HG03378 (cell line): ENCODE data around the gene SDS.

Experiments used
- ATAC-seq: cut with Tn5 transposase; IDR thresholded peaks from one replicate; pipeline ENCODE4 v1.9.1; 2021; ENCODE audit warnings: mild to moderate bottlenecking, moderate library complexity; ENCODE audit not compliant: unreplicated experiment

Gene SDS, protein sequence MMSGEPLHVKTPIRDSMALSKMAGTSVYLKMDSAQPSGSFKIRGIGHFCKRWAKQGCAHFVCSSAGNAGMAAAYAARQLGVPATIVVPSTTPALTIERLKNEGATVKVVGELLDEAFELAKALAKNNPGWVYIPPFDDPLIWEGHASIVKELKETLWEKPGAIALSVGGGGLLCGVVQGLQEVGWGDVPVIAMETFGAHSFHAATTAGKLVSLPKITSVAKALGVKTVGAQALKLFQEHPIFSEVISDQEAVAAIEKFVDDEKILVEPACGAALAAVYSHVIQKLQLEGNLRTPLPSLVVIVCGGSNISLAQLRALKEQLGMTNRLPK

DNA sequence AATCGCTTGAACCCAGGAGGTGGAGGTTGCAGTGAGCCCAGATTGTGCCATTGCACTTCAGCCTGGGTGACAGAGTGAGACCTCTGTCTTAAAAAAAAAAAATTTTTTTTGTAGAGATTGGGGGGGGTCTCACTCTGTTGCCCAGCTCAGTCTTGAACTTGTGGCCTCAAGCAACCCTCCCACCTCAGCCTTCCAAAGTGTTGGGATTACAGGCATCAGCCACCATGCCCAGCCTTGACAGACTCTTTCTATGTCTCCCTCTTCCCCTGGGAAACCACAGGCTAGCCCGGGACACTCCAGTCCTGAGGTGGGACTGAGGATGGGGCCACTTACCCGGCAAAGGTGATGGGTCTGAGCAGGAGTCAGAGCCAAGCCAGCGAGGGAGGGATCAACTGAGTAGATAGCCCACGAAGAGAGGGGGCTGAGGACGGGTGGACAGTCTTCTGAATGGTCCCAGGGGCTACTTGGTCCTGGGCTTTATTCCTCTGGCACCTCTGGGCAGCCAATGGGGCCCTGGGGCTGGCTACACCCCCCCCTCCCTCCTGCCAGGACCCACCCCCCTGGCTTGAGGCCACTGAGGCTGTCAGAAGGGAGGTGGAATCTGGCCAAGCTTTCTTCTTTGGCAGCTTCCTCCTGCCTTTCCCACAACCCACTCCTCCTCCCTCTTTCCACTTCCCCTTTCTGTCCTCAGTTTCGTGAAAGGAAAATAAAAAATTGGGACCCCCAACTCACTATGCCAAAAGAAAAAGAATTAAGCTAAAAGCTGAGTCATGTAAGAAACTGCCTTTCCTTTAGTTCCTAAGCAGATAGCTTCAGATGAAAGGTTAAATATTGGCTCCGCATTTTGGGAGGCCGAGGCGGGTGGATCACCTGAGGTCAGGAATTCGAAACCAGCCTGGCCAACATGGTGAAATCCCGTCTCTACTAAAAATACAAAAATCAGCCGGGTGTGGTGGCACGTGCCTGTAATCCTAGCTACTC lies at the start of gene SDS:
Gene SDS (minus strand): TSS at position 453 of the 981 bp plus-strand sequence. CDS start 4,179 bp downstream, outside the sequence.
- no peak for ATAC-seq

DNA sequence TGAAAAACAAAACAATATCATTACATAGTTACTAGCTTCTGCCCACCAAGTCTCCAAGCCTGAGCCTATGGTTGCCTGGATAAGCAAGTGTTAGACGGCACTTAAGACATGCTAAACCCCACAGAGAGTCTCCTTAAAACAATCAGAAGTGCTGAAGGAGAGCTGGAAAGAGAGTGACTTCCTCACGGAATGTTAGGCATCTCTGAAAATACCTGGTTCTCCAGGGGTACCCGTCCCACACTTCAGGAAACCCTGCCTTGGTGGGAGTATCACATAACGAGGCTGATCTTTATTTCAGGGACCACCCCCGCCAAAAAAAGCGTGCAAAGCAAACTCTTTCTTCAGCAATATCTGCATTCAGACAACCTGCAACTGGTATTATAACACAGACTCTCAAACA lies 49.6 kb upstream of the SDS start:
- no peak for ATAC-seq

DNA sequence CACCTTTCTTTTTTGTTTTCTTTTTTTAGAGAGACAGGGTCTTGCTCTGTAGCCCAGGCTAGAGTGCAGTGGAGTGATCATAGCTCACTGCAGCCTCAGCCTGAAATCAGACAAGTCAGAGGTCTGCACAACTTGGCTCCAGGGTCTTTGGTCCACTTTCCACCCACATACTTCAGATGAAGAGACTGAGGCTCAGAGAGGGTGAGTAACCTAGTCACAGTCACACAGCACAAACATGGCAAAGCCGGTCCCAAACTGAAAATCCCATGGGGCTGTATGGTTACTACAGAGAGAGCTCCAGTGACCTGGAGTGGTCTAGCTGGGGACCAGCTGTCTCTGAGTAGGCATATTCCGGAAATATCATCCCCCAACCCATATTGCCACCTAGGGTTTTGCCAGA lies 48.8 kb upstream of the SDS start:
- ATAC-seq: no peak

DNA sequence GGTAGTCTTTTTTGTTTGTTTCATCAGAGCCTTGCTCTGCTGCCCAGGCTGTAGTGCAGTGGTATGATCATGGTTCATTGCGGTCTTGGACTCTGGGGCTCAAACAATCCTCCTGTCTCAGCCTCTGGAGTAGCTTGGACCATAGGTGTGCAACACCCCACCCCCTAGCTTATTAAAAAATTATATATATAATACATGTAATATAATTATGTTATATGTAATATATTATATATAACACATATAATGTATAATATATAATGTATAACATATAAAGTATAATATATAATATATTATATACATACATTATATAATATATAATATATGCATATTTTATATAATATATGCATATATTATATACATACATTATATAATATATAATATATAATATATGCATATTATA lies 46.2 kb upstream of the SDS start:
- no peak for ATAC-seq

- no peak for ATAC-seq
Measured at GRCh38 chr12:113449299-113449698, 45.6 kb upstream of the SDS start.

GRCh38 chr12:113448873-113449272 lies 45.2 kb upstream of the SDS start:
- ATAC-seq: no peak

- no peak for ATAC-seq
Measured at GRCh38 chr12:113445544-113446171, 42.0 kb upstream of the SDS start.

DNA sequence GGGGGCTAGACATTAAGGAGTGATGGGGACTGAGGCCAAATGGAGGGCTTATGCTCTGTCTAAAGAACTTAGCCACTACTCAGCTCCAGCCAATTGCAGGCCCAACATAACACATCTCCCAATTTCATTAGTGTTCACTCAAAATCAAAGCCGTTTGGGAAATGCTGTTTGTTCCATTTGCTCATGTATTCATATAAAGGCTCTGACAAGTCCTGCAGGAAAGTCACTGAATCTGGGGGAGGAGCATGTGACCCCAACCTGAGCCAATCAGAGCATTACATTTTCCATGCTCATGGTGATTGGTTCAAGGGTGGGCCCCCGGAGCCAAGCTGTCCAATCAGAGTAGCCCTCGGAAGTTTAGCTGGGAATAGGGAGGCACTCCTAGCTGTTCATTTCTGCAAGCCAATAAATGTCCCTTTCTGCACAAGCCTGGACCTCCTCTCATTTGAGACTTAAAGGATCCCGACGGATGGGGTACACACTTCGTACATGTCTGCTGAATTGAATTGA lies 39.4 kb upstream of the SDS start:
- ATAC-seq: no peak

GRCh38 chr12:113440947-113441782 lies 37.5 kb upstream of the SDS start:
- ATAC-seq: no peak

GRCh38 chr12:113440336-113440735 lies 36.6 kb upstream of the SDS start:
- no peak for ATAC-seq

DNA sequence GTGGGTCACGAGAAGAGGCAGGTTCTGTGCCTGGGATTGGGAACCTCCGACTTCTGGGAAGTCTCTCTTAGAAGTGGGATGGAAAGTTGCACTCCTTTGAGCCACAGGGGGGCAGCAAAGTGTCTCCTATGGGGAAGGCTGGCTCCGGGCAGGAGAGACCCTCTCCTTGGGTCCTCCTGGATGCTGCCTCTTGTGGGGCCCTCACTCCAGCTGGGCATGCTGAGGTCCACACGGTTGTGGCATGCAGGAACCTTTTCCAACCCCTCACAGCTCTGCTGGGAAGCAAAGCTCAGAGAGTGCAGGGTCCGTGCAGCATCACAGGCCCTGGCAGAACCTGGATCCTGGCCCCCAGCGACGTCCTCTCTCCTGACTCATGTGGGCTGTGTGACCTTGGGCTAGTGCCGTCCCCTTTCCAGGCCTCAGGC lies 35.9 kb upstream of the SDS start:
- ATAC-seq: no peak

GRCh38 chr12:113439301-113439597 lies 35.6 kb upstream of the SDS start:
- no peak for ATAC-seq

- no peak for ATAC-seq
Measured at GRCh38 chr12:113438523-113439300, 35.0 kb upstream of the SDS start.

DNA sequence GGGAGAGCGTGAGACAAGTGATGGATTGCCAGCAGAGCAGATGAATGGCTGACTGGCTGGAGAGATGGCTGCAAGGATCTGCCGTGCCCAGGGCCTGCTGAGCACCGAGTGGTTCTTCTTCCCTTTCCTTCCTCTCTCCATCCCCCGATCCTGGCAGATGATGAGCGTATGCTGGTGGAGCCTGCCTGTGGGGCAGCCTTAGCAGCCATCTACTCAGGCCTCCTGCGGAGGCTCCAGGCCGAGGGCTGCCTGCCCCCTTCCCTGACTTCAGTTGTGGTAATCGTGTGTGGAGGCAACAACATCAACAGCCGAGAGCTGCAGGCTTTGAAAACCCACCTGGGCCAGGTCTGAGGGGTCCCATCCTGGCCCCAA lies 34.0 kb upstream of the SDS start:
- ATAC-seq: no peak

DNA sequence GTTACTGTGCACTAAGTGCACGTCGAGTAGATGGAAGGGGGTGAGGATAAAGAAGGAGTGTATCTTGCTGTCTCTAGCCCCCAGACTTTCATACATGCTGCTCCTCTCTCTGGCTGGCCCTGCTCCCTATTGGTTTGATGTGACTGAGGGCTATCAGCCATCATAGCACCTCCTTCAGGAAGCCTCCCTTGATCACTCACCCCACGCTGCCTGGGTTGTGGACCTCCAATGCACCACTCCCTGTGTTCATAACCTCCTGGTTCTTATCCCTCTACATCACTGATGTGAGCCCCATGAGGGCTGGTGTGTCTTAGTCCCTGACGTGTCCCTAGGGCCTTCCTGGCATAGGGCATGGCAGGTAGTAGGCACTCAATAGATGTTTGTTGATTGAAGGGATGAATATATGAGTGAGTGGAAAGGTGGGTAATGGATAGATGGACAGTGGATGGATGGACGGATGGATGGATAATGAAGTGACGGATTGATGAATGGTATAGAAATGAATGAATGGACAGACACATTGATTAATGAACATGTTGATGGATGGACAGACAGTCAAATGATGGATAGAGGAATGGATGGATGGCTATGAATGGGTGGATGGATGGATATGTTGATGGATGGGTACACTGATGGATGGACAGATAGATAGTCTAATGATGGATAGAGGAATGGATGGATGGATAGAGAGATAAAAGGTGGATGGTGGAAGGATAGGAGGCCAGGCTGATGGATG lies 33.5 kb upstream of the SDS start:
- no peak for ATAC-seq

DNA sequence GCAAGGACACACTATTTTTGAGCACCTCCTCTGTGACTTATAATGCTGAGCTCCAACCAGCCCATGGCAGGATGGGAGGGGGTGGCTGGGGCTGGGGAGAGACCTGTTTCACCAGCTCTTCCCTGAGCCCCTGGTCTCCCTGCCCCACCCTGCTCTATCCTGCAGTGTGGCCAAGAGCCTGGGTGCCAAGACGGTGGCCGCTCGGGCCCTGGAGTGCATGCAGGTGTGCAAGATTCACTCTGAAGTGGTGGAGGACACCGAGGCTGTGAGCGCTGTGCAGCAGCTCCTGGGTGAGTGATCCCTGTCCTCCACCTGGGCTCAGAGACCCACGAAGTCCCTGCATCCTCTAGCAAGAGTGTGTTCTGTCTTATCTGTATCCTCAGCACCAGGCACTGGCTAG lies 32.9 kb upstream of the SDS start:
- ATAC-seq: no peak

DNA sequence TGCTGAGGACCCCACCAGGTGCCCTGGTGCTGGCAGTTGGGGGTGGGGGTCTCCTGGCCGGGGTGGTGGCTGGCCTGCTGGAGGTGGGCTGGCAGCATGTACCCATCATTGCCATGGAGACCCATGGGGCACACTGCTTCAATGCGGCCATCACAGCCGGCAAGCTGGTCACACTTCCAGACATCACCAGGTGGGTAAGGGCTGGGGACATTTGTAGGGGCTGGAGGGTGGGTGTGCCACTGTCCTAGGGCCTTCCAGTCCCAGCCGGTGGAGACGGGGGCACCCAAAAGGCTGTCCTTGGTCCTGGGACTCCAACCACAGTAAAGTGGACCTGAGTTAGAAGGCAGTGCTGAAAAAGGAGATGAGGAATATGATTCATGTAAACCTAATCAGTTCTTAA lies 31.7 kb upstream of the SDS start:
- ATAC-seq: no peak

- no peak for ATAC-seq
Measured at GRCh38 chr12:113432986-113433385, 29.3 kb upstream of the SDS start.

DNA sequence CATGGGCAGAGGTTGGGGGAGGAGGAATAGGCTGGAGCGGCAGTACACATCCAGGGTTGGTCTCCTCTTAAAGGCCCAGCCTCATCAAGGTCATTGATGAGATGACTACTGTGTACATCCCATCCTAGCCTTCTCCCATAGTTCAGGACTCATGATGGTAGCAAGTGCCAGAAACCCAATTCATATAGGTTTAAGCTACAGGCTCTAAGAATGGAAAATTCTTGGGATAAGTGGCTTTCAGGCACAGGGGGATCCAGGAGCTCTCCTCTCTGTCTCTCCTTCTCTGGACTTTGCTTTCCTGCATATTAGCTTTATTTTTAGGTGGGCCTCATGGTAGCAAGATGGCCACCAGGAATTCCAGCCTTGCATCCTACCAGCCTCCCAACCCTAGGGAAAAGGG lies 24.8 kb upstream of the SDS start:
- ATAC-seq: no peak
